Stimulated activated CD4-positive, alpha-beta T cell treated with anti-CD3 and anti-CD28 coated beads, Interleukin-12 subunit alpha, Interleukin-12 subunit beta, amount 100 ng/mL, for 4 hours (primary cell): Measurements from ENCODE around the gene CPSF4.
A peak's percentile ranks its signal among the peaks of the same experiment; 100 is the strongest.

Experiments used
- DNase-seq: peaks from one replicate; pipeline ENCODE4 v3.0.0-alpha.2; 2020

CPSF4 gene

DNA sequence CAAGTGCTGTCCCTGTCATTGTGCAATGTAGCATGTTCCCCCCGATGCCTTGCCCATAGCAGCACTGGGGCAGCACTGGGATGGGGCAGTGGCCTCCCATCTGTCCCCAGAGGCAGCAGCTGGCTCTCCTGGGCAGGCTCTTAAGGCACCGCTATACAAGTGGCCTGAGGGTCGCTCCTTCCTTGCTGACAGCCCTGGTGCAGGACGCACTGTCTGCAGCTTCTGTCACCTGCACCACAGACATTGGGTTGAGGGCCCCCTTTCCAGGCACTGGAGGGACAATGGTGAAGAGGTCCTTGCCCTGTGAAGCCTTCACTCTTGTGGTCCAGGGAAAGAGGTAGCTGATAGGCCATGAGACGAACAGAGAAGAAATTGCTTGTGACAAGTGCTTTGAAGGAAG, 10.6 kb downstream of the CPSF4 start:
- DNase-seq = no peak

DNA sequence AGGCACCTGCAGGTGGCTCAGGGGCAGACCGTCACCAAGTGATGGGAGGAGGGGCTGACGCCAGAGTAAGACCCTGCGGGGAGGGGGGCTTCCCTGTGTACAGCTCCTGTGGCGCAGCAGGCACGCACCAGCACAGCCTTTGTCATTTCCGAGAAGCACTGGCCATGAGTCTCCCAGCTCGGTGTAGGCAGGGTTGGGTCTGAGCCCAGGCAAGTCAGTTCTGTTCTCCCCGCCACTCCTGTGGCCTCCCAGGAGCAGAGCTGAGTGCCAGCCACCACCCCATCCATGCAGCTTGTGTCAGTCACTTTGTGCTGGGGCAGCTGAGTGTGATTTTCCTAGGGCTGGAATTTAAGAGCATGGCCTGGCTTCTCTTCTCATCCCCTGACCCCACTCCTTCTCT, 13.2 kb downstream of the CPSF4 start:
- no peak for DNase-seq

DNA sequence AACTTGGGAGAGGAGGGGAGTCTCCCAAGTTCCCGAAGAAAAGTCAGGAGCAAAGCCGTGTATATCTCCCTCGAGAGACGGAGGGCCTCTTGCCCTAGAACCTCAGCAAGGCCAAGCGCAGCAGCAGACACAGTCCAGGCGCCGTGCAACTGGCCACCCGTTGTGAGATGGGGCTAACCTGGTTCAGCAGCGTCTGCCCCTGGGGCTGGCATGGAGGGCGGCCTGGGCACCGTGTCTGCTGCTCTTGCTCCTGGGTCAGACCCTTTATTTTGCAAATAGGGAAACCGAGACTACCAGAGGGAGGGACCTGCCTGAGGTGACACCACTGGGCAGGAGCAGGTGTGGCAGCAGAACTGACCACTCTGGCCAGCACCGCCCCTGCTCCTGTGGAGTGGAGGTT, 13.8 kb downstream of the CPSF4 start:
- no peak for DNase-seq

DNA sequence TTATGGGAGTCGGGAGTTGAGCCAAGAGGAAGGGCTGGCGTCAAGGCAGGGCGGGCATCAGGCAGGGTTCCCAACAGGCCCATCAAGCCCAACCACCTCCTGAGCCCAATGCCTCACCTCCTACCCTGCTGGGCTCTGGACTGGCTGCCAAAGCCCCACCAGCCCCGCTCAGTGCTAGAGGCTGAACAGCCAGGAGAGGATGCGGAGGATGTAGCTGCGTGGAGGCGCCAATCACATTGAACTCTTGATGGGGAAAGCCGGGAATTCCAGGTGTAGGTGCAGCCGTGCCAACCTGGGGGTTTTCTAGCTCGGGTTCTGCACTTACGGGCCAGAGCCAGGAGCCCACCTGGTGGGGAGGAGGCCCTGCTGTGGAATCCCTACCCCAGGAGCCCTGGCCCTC, 14.4 kb downstream of the CPSF4 start:
- DNase-seq = no peak

DNA sequence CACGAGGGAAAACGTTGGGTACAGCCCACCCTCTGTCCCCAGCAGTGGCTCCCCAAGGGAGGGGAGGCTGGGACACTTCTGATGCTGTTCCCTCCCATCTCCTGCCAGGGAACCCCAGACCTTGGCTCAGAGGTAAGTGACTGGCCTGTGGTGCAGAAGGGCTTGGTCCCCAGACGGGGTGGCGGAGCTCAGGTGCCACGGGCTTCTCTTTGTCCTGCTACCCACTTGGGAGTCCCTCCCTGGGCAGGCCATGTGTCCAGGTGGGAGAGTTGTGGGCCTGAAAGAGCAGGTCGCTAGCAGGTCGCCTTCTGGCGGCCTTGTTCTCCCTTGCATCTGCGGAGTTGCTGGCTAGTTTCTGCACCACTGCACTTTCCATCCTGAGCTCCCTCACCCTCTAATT, 17.1 kb downstream of the CPSF4 start:
- no peak for DNase-seq

DNA sequence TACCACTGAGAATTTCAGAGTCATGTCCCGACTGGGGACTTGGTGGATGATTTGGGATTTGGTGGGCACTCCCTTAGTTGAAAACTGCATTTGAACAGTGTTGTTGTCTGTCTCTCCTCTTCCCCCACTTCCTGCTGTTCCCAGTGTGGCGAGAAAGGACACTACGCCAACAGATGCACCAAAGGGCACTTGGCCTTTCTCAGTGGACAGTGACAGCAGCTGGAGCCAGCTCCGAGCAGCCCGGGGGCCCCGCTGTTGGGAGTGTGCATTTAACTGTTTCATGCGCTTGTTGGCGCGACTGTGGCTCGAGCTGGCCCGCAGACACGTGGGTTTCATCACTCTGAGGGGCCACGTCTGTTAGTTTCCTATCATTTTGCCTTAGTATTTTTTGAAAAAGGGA, 17.5 kb downstream of the CPSF4 start:
- no peak for DNase-seq

DNA sequence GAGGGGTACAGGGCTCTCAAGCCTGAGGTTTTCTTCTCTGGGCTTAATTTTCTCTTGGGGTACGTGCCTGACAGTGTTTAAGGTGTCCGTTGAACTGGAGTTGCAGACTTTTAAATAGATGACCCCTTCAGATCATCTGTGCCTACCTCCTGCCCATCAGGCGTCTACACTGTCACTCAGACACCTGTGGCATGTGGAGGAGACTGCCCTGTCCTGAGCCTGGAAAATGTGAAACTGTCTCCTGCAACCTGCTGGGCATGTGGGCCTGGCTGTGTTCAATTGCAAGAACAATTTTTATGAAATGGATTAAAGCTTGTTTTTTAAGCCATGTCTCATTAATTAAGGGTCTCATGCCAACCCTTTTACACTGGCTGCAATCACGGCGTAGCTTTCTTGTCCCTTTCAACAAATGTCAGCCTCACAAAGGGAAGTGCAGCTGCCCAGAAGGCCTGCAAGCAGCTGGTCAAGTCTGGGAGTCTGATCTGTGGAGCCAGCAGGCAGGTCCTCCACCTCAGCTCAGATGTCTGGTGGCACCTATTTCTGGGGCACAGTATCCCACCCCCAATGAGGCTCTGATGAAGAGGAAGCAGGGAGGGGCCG, 18.4 kb downstream of the CPSF4 start:
- DNase-seq = no peak

DNA sequence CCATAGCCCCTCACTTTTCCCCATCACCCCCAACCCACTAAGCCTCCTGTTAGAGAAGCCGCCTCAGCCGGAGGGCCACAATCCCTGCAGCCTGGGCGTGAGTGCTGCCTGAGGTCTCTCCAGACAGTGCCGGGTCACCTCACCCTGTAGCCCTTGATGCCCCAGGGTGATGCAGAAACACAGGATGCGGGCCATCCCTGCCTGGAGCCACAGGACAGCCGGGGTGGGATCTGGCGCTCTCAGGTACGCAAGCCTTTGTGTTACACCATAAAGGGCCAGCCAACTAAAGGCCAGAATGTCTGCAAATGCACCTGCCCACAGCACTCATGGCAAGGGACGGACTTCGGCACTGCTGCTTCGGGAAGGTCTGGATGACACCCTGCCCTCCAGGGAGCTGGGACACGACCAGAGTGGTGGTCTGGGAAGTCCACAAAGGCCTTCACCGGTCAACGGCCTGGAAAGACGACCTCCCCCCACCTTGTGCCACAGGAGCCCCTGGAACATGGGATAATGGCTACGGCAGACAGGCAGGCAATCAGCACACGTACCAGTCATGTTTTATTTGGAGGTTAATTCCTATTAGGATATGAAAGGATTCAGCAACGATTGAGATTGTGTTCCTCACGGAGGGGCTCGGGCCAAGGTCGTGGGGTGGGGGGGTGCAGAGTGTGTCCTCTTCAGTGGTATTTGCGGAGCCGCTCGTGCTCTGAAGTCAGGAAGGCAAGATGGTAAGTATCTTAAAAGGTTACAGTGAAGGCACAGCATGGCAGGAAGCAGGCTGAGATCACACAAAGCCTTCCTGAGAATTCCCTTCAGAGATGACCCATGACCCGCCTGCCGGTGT, 19.1 kb downstream of the CPSF4 start:
- no peak for DNase-seq

DNA sequence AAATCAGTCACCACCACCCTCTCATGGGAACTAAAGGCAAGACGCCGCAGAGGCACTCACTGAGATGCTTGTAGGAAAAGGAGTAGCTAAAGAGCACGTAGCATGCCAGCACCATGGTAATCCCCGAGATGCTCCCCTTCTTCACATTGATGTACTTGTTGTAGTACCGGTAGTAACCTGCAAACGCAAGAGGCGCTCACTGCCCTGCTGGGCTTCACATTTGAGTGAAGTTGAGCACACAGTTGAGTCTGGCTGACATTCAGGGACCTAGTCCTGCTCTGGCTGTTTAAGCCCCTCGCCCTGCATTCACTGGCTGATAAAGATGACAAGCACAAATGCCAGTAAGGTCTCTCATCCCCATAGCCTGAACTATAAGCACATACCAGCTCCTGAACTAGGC, 20.3 kb downstream of the CPSF4 start:
- no peak for DNase-seq

DNA sequence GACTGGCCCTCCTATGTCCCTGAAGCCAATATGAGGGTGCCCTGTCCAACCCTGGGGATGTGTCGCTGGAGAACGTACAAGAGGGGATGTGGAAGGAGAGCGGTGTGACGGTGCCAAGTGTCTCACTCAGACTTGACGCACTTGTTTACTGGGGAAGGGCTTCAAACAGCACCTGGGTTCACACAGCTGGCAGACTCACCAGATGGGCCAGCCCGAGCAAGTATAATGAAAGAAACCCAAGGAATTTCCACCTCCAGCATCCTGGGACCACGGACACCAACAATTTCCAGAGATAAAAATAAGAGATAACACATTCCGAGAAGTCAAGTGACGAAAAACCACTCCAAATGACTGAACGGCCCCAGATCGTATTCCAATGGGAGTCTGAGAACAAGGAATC, 21.9 kb downstream of the CPSF4 start:
- DNase-seq = no peak

DNA sequence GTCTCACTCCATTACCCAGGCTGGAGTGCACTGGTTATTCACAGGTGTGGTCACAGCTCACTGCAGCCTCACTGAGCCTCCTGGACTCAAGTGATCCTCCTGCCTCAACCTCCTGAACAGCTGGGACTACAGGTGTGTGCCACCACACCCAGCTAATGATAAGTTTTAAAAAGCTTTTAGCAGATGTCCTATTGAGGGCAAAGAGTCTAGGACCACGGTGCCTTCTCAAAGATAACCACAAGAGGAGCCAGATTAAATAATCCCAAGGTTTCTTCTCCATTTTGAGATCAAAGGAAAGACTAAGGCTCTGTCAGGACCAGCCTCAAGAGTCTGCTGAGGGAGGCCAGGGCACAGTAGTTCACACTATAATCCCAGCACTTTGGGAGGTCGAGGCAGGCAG, 22.5 kb downstream of the CPSF4 start:
- DNase-seq = no peak

DNA sequence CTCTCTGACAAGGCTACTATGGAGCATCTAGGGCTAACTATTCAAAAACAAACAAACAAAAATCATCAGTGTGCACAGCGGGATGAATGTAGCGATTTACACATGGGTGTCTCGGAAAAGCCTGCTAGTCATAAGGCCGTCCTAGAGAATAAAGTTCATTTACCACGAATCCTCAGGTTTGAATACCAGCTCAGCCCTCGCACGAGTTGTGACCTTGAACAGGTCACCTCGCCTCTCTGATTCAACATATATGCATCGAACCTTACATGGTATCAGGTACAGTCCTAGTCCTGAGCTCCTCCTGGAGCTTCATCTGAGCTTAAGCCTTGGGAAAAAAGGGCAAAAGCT, 26.7 kb downstream of the CPSF4 start:
- DNase-seq = no peak

DNA sequence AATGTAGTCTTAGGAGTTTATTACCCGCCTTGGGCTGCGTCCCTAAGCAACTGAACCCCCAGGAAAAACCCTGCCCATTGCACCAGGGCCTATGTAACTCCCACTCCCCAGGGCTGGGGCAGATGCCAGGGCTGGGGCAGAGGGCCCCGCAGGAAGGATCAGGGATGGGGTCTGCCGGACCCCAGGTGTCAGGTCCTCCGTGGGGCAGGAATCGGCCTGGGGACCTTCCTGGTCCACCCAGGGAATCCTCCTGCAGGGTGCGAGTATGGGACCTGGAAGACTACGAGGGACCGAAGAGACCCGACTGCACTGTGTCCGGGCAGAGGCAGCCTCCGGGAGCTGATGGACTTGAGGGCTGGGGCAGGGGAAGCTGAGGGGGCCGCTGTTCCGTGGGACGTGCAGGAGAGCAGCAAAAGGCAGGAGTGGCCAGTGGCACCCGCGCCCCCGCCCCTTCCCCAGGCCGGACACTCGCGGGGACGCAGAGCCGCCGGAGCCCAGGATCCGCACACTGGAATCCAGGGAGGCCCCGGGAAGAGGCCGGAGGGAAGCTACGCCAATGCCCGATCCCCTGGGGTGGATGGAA, 29.7 kb downstream of the CPSF4 start:
- no peak for DNase-seq

DNA sequence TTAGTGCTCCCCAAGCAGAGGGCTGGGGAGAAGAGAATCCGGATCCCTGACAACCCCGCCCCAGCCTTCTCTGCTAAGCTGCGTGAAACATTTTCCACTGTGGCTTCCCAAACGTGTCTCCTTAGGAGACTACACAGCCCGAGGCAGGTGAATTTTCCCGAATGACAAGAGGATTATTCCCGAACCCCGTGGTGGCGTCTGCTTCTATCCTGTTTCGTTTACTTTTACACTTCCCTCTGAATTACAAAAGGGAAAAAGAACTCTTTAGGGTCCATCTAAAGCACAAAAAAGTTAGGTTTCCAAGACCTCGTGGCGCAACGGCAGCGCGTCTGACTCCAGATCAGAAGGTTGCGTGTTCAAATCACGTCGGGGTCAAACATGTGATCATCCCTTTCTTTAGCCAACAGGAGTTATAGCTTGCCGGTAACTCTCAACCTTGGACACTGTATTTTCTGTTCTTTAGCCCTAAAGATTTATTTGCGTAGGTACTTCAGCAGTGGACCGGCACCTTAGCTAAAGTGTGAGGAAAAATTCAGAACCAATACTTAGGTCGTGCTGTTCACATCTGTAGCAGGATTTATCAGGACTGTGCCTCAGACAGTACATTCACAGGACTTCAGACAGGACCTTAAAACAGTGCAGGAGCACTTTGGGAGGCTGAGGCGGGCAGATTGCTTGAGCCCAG, 30.8 kb downstream of the CPSF4 start:
- no peak for DNase-seq

DNA sequence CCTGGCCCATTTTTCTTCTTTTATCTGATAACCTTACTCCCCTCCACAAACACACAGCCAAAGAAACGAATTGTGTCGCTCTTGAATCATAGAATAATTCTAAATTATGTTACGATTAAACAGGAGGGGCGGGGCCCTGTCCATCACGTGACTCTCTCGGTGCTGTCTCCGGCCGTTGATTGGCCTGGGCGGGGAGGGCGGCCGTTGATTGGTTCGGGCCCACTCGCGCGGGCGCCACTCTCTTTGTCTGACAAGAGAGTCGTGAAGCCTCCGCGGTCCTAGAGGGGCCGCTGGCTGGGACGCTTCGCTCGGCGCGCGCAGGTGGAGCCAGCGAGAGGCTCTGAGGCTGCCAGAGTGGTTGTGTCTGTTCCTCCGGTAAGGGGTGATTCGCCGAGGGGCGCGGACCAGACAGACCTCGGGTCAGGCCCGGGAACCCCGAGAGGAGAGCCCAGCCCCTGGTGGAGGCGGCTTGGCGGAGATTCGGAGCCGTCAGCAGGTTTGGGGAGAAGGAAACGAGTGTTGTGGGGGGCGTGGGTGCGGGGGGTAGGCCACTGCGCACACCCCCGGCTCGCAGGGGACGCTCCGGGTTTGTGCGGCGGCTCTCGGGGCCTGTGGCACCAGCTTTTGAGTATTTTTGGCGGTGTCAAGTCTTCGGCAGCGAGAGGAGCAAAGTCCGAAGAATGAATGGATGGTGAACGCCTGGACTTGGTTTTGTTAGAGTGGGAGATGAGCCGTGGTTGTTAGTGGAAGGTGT, 34.0 kb downstream of the CPSF4 start, which contains the start of gene ZNF789:
Gene ZNF789, plus strand, starts transcription at position 330 of the 754 bp plus-strand sequence. CDS start 3,567 bp downstream, outside the sequence.
- peak; percentile 98 for DNase-seq

DNA sequence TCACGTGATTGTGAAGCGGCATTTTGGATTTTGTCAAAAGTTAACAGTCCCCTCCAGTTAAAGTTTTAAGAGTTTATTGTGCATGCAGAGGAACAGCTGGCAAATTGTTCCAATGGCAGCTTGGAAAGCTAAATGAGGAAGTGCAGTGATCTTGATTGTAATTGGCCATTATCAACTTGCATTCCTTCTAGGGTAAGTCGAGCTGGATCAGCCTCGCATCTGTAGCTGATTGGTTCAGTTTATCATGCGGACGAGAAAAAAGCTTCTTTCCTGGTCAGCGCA, 34.5 kb downstream of the CPSF4 start:
- DNase-seq = no peak

DNA sequence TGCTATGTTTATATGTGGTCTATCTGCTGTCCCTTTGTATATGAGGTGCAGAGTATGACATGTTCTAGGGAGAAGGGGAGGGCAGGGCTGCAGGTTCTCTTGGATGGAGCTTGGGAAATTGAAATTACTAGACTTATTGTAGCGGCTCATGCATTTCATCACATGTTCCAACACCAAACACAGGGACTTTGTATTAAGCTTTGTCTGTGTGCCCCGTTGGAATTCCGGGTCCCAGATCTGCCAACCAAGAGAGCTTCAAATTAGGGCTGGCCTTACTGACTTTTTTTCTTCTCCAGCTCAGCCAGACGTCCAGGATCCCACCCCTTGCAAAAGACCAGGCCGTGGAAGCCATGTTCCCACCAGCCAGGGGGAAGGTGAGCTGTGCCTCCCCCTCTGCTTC, 37.4 kb downstream of the CPSF4 start:
- DNase-seq = no peak

DNA sequence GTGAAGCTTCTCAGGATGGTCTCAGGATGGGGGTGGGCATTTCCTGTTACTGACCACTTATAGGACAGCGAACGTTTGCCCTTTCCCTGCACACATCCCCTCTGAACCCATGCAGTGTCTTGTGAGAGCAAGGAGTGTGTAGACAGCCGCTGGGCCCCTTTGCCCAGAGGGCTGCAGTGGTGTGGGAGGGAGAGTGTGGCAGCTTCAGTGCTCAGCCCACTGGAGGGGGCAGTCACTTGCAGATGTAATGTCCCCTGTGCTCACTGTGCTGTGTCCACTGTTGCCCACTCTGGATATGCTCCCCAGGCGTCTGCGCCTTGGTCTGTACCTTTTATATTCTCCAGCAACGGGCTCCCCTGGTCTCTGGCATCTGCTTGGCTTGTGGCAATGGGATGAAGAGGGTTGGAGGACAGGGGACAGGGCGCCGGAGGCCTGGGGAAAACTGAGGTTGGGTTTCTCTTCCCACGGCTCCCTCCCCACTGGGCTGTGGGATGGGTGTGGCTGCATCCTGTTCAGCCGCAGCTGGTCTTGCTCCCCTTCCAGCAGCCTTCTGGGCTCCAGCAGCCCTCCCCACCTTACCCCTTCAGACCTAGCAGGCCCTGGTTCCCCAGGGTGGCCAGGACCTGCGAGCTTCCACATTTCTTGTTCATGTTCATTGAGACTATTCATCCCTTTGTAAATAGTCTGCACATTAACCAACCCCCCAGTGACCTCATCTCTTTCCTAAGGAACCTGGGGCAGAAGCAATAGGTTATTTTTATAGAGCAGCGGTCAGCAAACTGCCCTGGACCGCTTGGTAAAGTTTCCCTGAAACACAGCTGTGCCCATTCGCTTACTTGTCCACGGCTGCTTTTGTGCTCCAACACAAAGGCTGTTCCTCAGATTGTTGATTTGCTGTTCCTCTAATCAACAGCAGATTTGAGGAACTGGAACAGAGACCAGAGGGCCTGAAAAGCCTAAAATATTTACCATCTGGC, 40.0 kb downstream of the CPSF4 start:
- DNase-seq = no peak

DNA sequence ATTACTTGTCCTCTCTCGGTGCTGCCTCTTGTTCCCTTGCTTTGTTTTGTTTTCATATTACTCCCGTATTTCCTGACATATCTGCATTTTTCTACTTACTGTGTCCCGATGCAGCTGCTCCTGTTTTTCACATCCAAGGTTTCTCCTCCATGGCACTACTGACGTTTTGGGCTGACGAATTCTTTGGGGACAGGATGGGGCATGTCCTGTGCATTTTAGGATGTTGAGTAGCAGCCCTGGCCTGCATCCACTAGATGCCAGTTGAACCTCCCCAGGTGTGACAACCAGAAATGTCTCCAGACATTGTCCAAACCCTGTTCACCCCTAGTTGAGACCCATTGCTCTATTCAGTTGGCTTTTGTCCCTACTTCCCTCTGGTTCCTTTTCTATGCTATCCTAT, 46.4 kb downstream of the CPSF4 start:
- no peak for DNase-seq

DNA sequence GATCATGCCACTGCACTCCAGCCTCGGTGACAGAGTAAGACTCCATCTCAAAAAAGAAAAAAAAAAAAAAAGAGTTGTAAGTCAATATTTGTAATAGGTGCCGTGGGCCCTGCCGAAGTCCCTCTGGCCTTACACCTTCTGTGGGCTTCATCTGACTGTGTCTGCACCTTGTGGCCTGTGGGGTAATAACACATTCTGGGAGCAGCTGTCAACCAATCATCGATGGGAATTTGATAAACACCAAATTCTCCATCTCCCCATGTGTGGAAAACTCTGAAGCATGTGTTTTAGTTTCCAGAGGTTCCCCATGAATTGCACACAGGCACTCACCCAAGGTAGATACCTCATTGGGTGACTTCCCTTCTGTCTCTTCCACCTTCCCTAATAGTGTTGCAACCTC, 50.5 kb downstream of the CPSF4 start:
- no peak for DNase-seq

DNA sequence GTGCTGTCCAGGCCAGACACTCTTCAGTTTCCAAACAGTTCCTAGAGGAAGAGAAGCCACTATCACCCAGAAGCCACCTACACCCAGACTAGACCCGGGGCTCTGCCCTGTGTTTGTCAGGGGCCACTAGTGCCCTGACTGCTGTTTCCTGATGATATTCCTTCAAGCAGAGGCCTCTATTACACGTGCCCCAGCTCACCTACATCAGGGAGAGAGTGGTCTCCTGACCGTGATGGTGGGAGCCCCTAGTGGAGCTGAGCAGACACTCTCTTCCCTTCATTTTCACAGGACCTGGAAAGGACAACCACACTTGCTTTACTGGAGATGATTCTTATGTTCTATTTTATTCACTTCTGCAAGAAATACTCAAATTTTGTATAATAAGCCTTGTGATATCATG, 52.1 kb downstream of the CPSF4 start:
- DNase-seq = no peak

DNA sequence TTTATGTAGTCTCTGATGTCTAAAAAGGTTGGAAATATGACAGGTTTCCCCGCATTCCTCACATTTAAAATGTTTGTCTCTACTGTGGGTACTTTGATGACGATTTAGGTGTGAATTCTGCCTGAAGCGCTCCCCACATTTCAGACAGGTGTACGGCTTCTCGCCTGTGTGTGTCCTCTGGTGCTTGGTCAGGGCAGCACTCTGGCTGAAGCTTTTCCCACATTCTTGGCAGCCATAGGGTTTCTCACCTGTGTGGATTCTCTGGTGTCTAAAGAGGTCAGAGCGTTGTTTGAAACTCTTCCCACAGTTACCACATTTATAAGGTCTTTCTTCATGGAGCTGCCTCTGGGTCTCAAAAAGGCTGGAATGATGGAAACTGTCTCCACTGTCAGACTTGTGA, 55.1 kb downstream of the CPSF4 start:
- DNase-seq = no peak
